A549 (cell line): ENCODE data around the gene EFEMP1. TPM values are rescaled to one million over a fixed set of nuclear protein-coding genes. Genes with fewer than 3 reads are reported as not detected.

ENCODE experiments used
- ATAC-seq, 2 experiments: fragments of 200-7000 bp in 1 of 2; fragments of >200 bp in 1 of 2; cut with Nextera tagmentation in 1 of 2; cut with Tn5 transposase in 1 of 2; 3 replicates each; pipeline versions ENCODE4 v1.8.0 to v1.9.1; 2018 to 2020; ENCODE audit warnings: mild to moderate bottlenecking in 1 of 2, moderate library complexity in 1 of 2
- CTCF ChIA-PET: fragments of 300-600 bp; sonication (Branson Sonifier 250); formaldehyde crosslinking; extraction: SDS; loops from one replicate; lab custom pipeline; 2021; ENCODE audit warnings: antibody characterized with exemption, inconsistent platforms; lab: Yijun Ruan, JAX
- POLR2A ChIA-PET: fragments of 350-600 bp; formaldehyde crosslinking; extraction: SDS; loops from one replicate; lab custom pipeline; 2021; ENCODE audit warnings: antibody characterized with exemption, inconsistent platforms; lab: Yijun Ruan, JAX
- DNase-seq, 2 experiments: peaks; one replicate each; pipeline versions ENCODE4 v3.0.0 to v3.0.0-alpha.2; 2011 to 2016; ENCODE audit warnings: low read depth in 1 of 2, low spot score in 1 of 2
- FAIRE-seq: peaks from 2 replicates; lab custom pipeline; 2011; peaks lifted over from hg19 to GRCh38; lab: Jason Lieb, UNC
- H3K27ac ChIP-seq, 2 experiments: fragments of >200 bp; sonication (Bioruptor Twin); formaldehyde crosslinking; 3 replicates each; pipeline ENCODE4 v1.5.1; 2016 to 2017
- H3K4me1 ChIP-seq: fragments of >200 bp; sonication (Bioruptor Twin); formaldehyde crosslinking; 3 replicates; pipeline ENCODE4 v1.6.1; 2016
- H3K4me2 ChIP-seq: fragments of >200 bp; sonication (Bioruptor Twin); formaldehyde crosslinking; 3 replicates; pipeline ENCODE4 v1.6.1; 2016
- H3K4me3 ChIP-seq: fragments of >200 bp; sonication (Bioruptor Twin); formaldehyde crosslinking; 3 replicates; pipeline ENCODE4 v1.5.1; 2016
- H3K9me3 ChIP-seq: fragments of >200 bp; sonication (Bioruptor Twin); formaldehyde crosslinking; 3 replicates; pipeline ENCODE4 v1.6.1; 2016
- CBX8 ChIP-seq: fragments of 200-600 bp; sonication (generic); IDR thresholded peaks from 2 replicates; pipeline ENCODE4 v1.6.1; 2016
- CEBPB ChIP-seq, 2 experiments: fragments of >200 bp in 1 of 2; sonication (Bioruptor Twin) in 1 of 2; formaldehyde crosslinking in 1 of 2; IDR thresholded peaks; 2 replicates each; pipeline ENCODE4 v1.6.1; 2012 to 2016
- CHD2 ChIP-seq: fragments of 150-350 bp; IDR thresholded peaks from 2 replicates; pipeline ENCODE4 v1.6.1; 2014; ENCODE audit warnings: low read length; ENCODE audit not compliant: partially characterized antibody
- EHF ChIP-seq: fragments of 250-450 bp; sonication (Bioruptor Pico); IDR thresholded peaks from 2 replicates; pipeline ENCODE4 v1.5.0; 2020; ENCODE audit warnings: mild to moderate bottlenecking
- EHMT2 ChIP-seq: fragments of 200-600 bp; sonication (generic); IDR thresholded peaks from 2 replicates; pipeline ENCODE4 v1.6.1; 2016; ENCODE audit warnings: antibody characterized with exemption, low read depth, mild to moderate bottlenecking, moderate library complexity
- ELK1 ChIP-seq: fragments of 150-350 bp; IDR thresholded peaks from 2 replicates; pipeline ENCODE4 v1.6.1; 2014; ENCODE audit warnings: low read depth, mild to moderate bottlenecking, low read length
- FOSB ChIP-seq: fragments of 250-450 bp; sonication (Bioruptor Pico); IDR thresholded peaks from 2 replicates; pipeline ENCODE4 v1.5.0; 2020; ENCODE audit warnings: mild to moderate bottlenecking, moderate library complexity
- FOSL2 ChIP-seq, 2 experiments: fragments of 450-650 bp in 1 of 2; fragments of >200 bp in 1 of 2; sonication (Bioruptor Twin) in 1 of 2; formaldehyde crosslinking; IDR thresholded peaks; 2 replicates each; pipeline versions ENCODE4 v1.5.0 to v1.6.1; 2016 to 2020; ENCODE audit warnings: mild to moderate bottlenecking in 1 of 2, moderate library complexity in 1 of 2
- GATA3 ChIP-seq: IDR thresholded peaks from 2 replicates; pipeline ENCODE4 v1.6.1; 2012; ENCODE audit warnings: borderline replicate concordance
- HEYL ChIP-seq: fragments of 250-450 bp; sonication (Bioruptor Pico); IDR thresholded peaks from 2 replicates; pipeline ENCODE4 v1.8.0; 2021; ENCODE audit warnings: mild to moderate bottlenecking, moderate library complexity
- HMGXB4 ChIP-seq: fragments of 250-450 bp; sonication (Bioruptor Pico); IDR thresholded peaks from 2 replicates; pipeline ENCODE4 v1.5.0; 2021; ENCODE audit warnings: mild to moderate bottlenecking, moderate library complexity, borderline replicate concordance
- HOXA7 ChIP-seq: fragments of 250-450 bp; sonication (Bioruptor Pico); IDR thresholded peaks from 2 replicates; pipeline ENCODE4 v1.5.0; 2020; ENCODE audit warnings: mild to moderate bottlenecking, moderate library complexity
- MAX ChIP-seq: IDR thresholded peaks from 2 replicates; pipeline ENCODE4 v1.6.1; 2012
- MYC ChIP-seq: IDR thresholded peaks from 2 replicates; pipeline ENCODE4 v1.6.1; 2012; ENCODE audit warnings: mild to moderate bottlenecking, inconsistent platforms, low read length, improper control_type of control experiment, borderline replicate concordance
- NFE2L2 ChIP-seq: fragments of 150-350 bp; conservative IDR thresholded peaks from 2 replicates; pipeline ENCODE4 v1.6.1; 2014; ENCODE audit warnings: low read length
- NPAS2 ChIP-seq: fragments of 250-450 bp; sonication (Bioruptor Pico); IDR thresholded peaks from 2 replicates; pipeline ENCODE4 v1.8.0; 2022; ENCODE audit warnings: mild to moderate bottlenecking, moderate library complexity, borderline replicate concordance
- NR3C1 ChIP-seq: fragments of >200 bp; sonication (Bioruptor Twin); formaldehyde crosslinking; IDR thresholded peaks from 3 replicates; pipeline ENCODE4 v1.6.1; 2017
- POLR2A ChIP-seq: IDR thresholded peaks from 2 replicates; pipeline ENCODE4 v1.6.1; 2012; ENCODE audit warnings: mild to moderate bottlenecking, low read length
- RAD21 ChIP-seq, 2 experiments: fragments of >200 bp in 1 of 2; sonication (Bioruptor Twin) in 1 of 2; formaldehyde crosslinking in 1 of 2; IDR thresholded peaks in 1 of 2; conservative IDR thresholded peaks in 1 of 2; 2 replicates in 1 of 2; 3 replicates in 1 of 2; pipeline ENCODE4 v1.6.1; 2012 to 2018; ENCODE audit warnings: inconsistent platforms in 1 of 2
- RARB ChIP-seq: fragments of 250-450 bp; sonication (Bioruptor Pico); IDR thresholded peaks from 2 replicates; pipeline ENCODE4 v1.8.0; 2021; ENCODE audit warnings: mild to moderate bottlenecking, moderate library complexity
- RCOR1 ChIP-seq: fragments of 150-350 bp; IDR thresholded peaks from 2 replicates; pipeline ENCODE4 v1.6.1; 2014; ENCODE audit warnings: antibody characterized with exemption, low read length, low read depth
- RFX5 ChIP-seq: fragments of 450-650 bp; IDR thresholded peaks from 2 replicates; pipeline ENCODE4 v1.7.1; 2014; ENCODE audit warnings: antibody characterized with exemption, mild to moderate bottlenecking, moderate library complexity
- SREBF2 ChIP-seq: fragments of 450-650 bp; IDR thresholded peaks from 2 replicates; pipeline ENCODE4 v1.6.1; 2014; ENCODE audit warnings: mild to moderate bottlenecking, moderate library complexity
- TFCP2L1 ChIP-seq: fragments of 250-450 bp; sonication (Bioruptor Pico); IDR thresholded peaks from 2 replicates; pipeline ENCODE4 v1.5.0; 2021; ENCODE audit warnings: mild to moderate bottlenecking
- ZC3H11A ChIP-seq: fragments of 450-650 bp; IDR thresholded peaks from 2 replicates; pipeline ENCODE4 v1.6.1; 2014; ENCODE audit warnings: antibody characterized with exemption, mild to moderate bottlenecking
- ZFP36 ChIP-seq: fragments of 450-650 bp; IDR thresholded peaks from 2 replicates; pipeline ENCODE4 v1.6.1; 2014; ENCODE audit warnings: borderline replicate concordance; ENCODE audit not compliant: partially characterized antibody
- ZNF302 ChIP-seq: fragments of 250-450 bp; sonication (Bioruptor Pico); IDR thresholded peaks from 2 replicates; pipeline ENCODE4 v1.9.0; 2021; ENCODE audit warnings: inconsistent platforms, mild to moderate bottlenecking, moderate library complexity
- WGBS: methylation state at CpG from one replicate; pipeline ENCODE4 v1.1.6; 2017; ENCODE audit errors: missing lambda C conversion rate; 5-methylcytosine and 5-hydroxymethylcytosine counted together
- polyA plus RNA-seq, 4 experiments: library from polyadenylated mRNA; depleted of rRNA in 3 of 4; stranded (reverse); fragments of >200 nt; fragmentation: RNase III in 1 of 4; extraction: RNeasy Plus Mini Kit Qiagen cat#74134 plus additional on column Dnase treatment in 1 of 4; gene quantifications; 2 replicates in 3 of 4; 3 replicates in 1 of 4; pipeline ENCODE4 v1.2.3, GENCODE V29; 2011 to 2017
- TF ChIP-seq, protein P1 (sequence below): fragments of 450-650 bp; IDR thresholded peaks from 2 replicates; pipeline ENCODE4 v1.6.1; 2014; ENCODE audit warnings: antibody characterized with exemption
- TF ChIP-seq, protein P2 (sequence below): fragments of >200 bp; sonication (Bioruptor Twin); formaldehyde crosslinking; IDR thresholded peaks from 3 replicates; pipeline ENCODE4 v1.6.1; 2016

Gene EFEMP1
- polyA plus RNA-seq, 2 of the 4 experiments (the other 2 are of a cell fraction), result 48.5 to 59.2 TPM

DNA sequence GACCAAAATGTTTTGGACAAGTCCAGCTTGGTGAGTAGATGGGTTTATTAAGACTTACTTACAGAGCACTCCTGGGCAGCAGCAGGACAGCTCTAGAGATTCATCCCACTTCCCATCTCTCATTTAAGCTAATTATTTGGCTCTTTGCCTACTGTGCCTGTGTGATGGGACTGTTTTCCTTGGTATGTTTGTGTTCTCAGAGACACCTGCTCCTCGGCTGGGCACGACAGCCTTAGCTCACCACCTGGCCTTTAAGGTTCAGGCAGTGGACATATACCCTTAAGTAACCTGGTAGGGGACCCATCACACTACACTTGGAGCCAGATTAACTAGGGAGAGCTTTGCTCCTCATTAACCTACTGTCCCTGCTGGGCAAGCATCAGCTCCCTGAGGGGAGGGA is 41.7 kb upstream of the EFEMP1 start:
- peak overlapping the region in 1 of 2 experiments; percentile 48; a peak in 1 of 6 replicates for H3K27ac ChIP-seq
- DNase-seq (no peak), ATAC-seq (no peak), FAIRE-seq (no peak)
- H3K4me3 ChIP-seq, result no peak overlapping the region
- TF ChIP-seq CHD2 (no peak), FOSB (CRISPR knock-in tag) (no peak), RCOR1 (no peak), FOSL2 (IDR thresholded peaks at IDR 0.05) (no peak), FOSL2 (CRISPR knock-in tag; IDR thresholded peaks at IDR 0.05) (no peak), NFE2L2 (no peak), MYC (no peak), EHF (CRISPR knock-in tag) (no peak), CEBPB (IDR thresholded peaks at IDR 0.05) (no peak), RARB (no peak), POLR2A (no peak), GATA3 (no peak), SREBF2 (no peak)
- TF ChIP-seq, protein P1, sequence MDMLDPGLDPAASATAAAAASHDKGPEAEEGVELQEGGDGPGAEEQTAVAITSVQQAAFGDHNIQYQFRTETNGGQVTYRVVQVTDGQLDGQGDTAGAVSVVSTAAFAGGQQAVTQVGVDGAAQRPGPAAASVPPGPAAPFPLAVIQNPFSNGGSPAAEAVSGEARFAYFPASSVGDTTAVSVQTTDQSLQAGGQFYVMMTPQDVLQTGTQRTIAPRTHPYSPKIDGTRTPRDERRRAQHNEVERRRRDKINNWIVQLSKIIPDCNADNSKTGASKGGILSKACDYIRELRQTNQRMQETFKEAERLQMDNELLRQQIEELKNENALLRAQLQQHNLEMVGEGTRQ, result no peak
- 71% methylated on average over 2 of the region's 2 CpGs for WGBS
- ChIA-PET CTCF (interaction anchor here (0.6 to 9.7 kb wide), 10 partner anchors 14 to 248 kb away, joined by 3 to 148 read pairs (median 5); partner anchors contain the start of gene EFEMP1), POLR2A (no interaction called here)
- peaks cover 15% of the 10 kb centered on the region for H3K4me1 ChIP-seq
- no peak overlapping the region for H3K4me2 ChIP-seq
- no peaks in the 10 kb centered on the region for H3K9me3 ChIP-seq

- FAIRE-seq (no peak), ATAC-seq (no peak), DNase-seq (no peak)
- H3K27ac ChIP-seq, result no peak overlapping the region
- H3K4me1 ChIP-seq, result peaks cover 26% of the 10 kb centered on the region
- ChIA-PET CTCF (interaction anchor here (1.2 to 9.7 kb wide), 16 partner anchors 8 to 245 kb away, joined by 3 to 148 read pairs (median 8); partner anchors contain the start of gene EFEMP1), POLR2A (no interaction called here)
- no peaks in the 10 kb centered on the region for H3K9me3 ChIP-seq
- H3K4me2 ChIP-seq, result no peak overlapping the region
- TF ChIP-seq RCOR1 (no peak), TFCP2L1 (CRISPR knock-in tag) (no peak), NR3C1 (no peak), NPAS2 (CRISPR knock-in tag) (no peak), CHD2 (no peak), CBX8 (no peak), GATA3 (no peak), ZFP36 (no peak), ZC3H11A (no peak), RAD21 (conservative IDR thresholded peaks at IDR 0.05 in 1 of 2, IDR thresholded peaks at IDR 0.05 in 1 of 2) (no peak), RFX5 (no peak), FOSL2 (IDR thresholded peaks at IDR 0.05) (no peak), FOSL2 (CRISPR knock-in tag; IDR thresholded peaks at IDR 0.05) (no peak), ZNF302 (CRISPR knock-in tag) (no peak)
- H3K4me3 ChIP-seq, result no peak overlapping the region
- 48% methylated on average over 3 of the region's 3 CpGs for WGBS
Observed at GRCh38 chr2:55962915-55963314, 39.3 kb upstream of the EFEMP1 start.

- POLR2A ChIA-PET, result no interaction called here
- ATAC-seq, result peak; percentile 74 to 75; a peak in 5 of 6 replicates
- no peak overlapping the region for H3K4me3 ChIP-seq
- H3K4me2 ChIP-seq, result peak overlapping the region; percentile 50
- H3K27ac ChIP-seq, result peak overlapping the region; percentile 43 to 67; a peak in 5 of 6 replicates
- CTCF ChIA-PET, result interaction anchor here (0.5 to 9.7 kb wide), 57 partner anchors 8 to 401 kb away, joined by 3 to 148 read pairs (median 4); partner anchors contain the start of gene EFEMP1
- 10% methylated on average over 3 of the region's 3 CpGs for WGBS
- FAIRE-seq, result peak; percentile 89
- no peaks in the 10 kb centered on the region for H3K9me3 ChIP-seq
- DNase-seq, result peak; percentile 43 to 76
- peaks cover 29% of the 10 kb centered on the region for H3K4me1 ChIP-seq
- TF ChIP-seq RCOR1 (no peak), RARB (no peak), HEYL (no peak), ELK1 (no peak), EHMT2 (no peak), RAD21 (conservative IDR thresholded peaks at IDR 0.05 in 1 of 2, IDR thresholded peaks at IDR 0.05 in 1 of 2) (peak; percentile 93 to 95), HMGXB4 (CRISPR knock-in tag) (no peak), HOXA7 (CRISPR knock-in tag) (no peak), MAX (no peak)
- TF ChIP-seq, protein P1, result no peak
- TF ChIP-seq, protein P2, sequence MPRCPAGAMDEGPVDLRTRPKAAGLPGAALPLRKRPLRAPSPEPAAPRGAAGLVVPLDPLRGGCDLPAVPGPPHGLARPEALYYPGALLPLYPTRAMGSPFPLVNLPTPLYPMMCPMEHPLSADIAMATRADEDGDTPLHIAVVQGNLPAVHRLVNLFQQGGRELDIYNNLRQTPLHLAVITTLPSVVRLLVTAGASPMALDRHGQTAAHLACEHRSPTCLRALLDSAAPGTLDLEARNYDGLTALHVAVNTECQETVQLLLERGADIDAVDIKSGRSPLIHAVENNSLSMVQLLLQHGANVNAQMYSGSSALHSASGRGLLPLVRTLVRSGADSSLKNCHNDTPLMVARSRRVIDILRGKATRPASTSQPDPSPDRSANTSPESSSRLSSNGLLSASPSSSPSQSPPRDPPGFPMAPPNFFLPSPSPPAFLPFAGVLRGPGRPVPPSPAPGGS, result no peak
Observed at GRCh38 chr2:55961318-55961911, 37.8 kb upstream of the EFEMP1 start.
